CD4-positive, alpha-beta T cell treated with Interleukin-1 beta for 1 hour (primary cell): ENCODE measurements around the gene TSPO.
"Not testable (repeated sequence)": the region's sequence is repeated elsewhere in the genome, so short reads cannot be mapped to it uniquely, and the experiment has no call there.

Experiments
- DNase-seq, 2 donors: peaks; one replicate each; pipeline ENCODE4 v3.0.0-alpha.2; 2020 to 2022

TSPO gene

GRCh38 chr22:43131773-43132501 is 19.4 kb upstream of the TSPO start:
- no peak for DNase-seq

- DNase-seq, result no peak
These were observed 18.0 kb upstream of the TSPO start for GRCh38 chr22:43133401-43133800.

- DNase-seq, result no peak
These were observed 16.8 kb upstream of the TSPO start for GRCh38 chr22:43134553-43134952.

- DNase-seq, result no peak
These were observed 15.8 kb upstream of the TSPO start for GRCh38 chr22:43135565-43135964.

- DNase-seq, result peak; percentile 43 to 51
These were observed 15.1 kb upstream of the TSPO start for GRCh38 chr22:43136255-43136654.

- no peak for DNase-seq
These were observed 14.6 kb upstream of the TSPO start for GRCh38 chr22:43136801-43137200.

GRCh38 chr22:43142880-43143562 is 8.3 kb upstream of the TSPO start, which contains the start of gene MCAT:
TSS of gene MCAT (minus strand) at chr22:43143398. CDS start at chr22:43143348, 50 bp downstream.
- DNase-seq, result peak; percentile 80 to 86

GRCh38 chr22:43144949-43145348 is 6.4 kb upstream of the TSPO start:
- DNase-seq, result no peak

- not testable (repeated sequence) for DNase-seq
These were observed 6.0 kb upstream of the TSPO start for GRCh38 chr22:43145371-43145770.

- peak in 1 of 2 donors; percentile 45 for DNase-seq
These were observed 5.0 kb upstream of the TSPO start for GRCh38 chr22:43146332-43146731.

GRCh38 chr22:43147821-43148220 is 3.5 kb upstream of the TSPO start:
- DNase-seq, result no peak

GRCh38 chr22:43148581-43148980 is 2.8 kb upstream of the TSPO start:
- peak in 1 of 2 donors; percentile 39 for DNase-seq

- no peak for DNase-seq
These were observed 590 bp upstream of the TSPO start for GRCh38 chr22:43150731-43151206.

GRCh38 chr22:43152003-43152356 is 621 bp downstream of the TSPO start:
- DNase-seq, result no peak

GRCh38 chr22:43152357-43153071 is 1.2 kb downstream of the TSPO start:
- DNase-seq, result peak; percentile 59 to 63

GRCh38 chr22:43153899-43154298 is 2.5 kb downstream of the TSPO start:
- no peak for DNase-seq

- peak in 1 of 2 donors; percentile 65 for DNase-seq
These were observed 3.7 kb downstream of the TSPO start for GRCh38 chr22:43154887-43155536.

GRCh38 chr22:43155789-43156188 is 4.4 kb downstream of the TSPO start:
- DNase-seq, result peak in 1 of 2 donors; percentile 17

- DNase-seq, result no peak
These were observed 5.1 kb downstream of the TSPO start for GRCh38 chr22:43156413-43156812.

GRCh38 chr22:43157874-43158546 is 6.7 kb downstream of the TSPO start:
- DNase-seq, result no peak

- DNase-seq, result no peak
These were observed 7.6 kb downstream of the TSPO start for GRCh38 chr22:43158778-43159483.
